PC-3 (cell line): ENCODE results near the gene CEACAM19. TPM values are rescaled to one million over a fixed set of nuclear protein-coding genes. Genes with fewer than 3 reads are reported as not detected.

ENCODE experiments used
- ATAC-seq: fragments of 200-7000 bp; cut with Tn5 transposase; 2 replicates; pipeline ENCODE4 v1.9.1; 2020; ENCODE audit warnings: mild to moderate bottlenecking, moderate library complexity
- BruUV-seq: library from RNA; stranded (reverse); fragments of 400-500 nt; replicated peaks from 2 replicates; lab custom pipeline; 2021; lab: Mats Ljungman, UMichigan
- CTCF ChIA-PET: fragments of 300-600 bp; sonication (Branson Sonifier 250); formaldehyde crosslinking; loops from one replicate; lab custom pipeline; 2022; ENCODE audit warnings: antibody characterized with exemption; lab: Charles Lee
- POLR2A ChIA-PET: fragments of 300-600 bp; sonication (Branson Sonifier 250); formaldehyde crosslinking; loops from one replicate; lab custom pipeline; 2022; ENCODE audit warnings: antibody characterized with exemption; ENCODE audit not compliant: unreplicated experiment; lab: Charles Lee
- DNase-seq: peaks from one replicate; pipeline ENCODE4 v3.0.0-alpha.2; 2015
- H2AFZ ChIP-seq: fragments of 300-600 bp; sonication (generic); 2 replicates; pipeline ENCODE4 v1.6.0; 2016; ENCODE audit warnings: antibody characterized with exemption, low read length
- H3F3A ChIP-seq: fragments of 300-600 bp; sonication (generic); one replicate; pipeline ENCODE4 v1.6.0; 2017; ENCODE audit warnings: antibody characterized with exemption, low read length, control low read depth, mild to moderate bottlenecking; ENCODE audit not compliant: unreplicated experiment
- H3K27ac ChIP-seq: fragments of 300-600 bp; sonication (generic); 2 replicates; pipeline ENCODE4 v1.5.1; 2016; ENCODE audit warnings: mild to moderate bottlenecking, low read length
- H3K27me3 ChIP-seq: fragments of 300-600 bp; sonication (generic); 2 replicates; pipeline ENCODE4 v1.6.1; 2016; ENCODE audit warnings: low read length, mixed read lengths
- H3K36me3 ChIP-seq: fragments of 300-600 bp; sonication (generic); 2 replicates; pipeline ENCODE4 v1.6.1; 2016; ENCODE audit warnings: low read depth, mixed run types, low read length, mixed read lengths
- H3K4me1 ChIP-seq: fragments of 300-600 bp; sonication (generic); 2 replicates; pipeline ENCODE4 v1.5.1; 2016; ENCODE audit warnings: low read length; ENCODE audit not compliant: insufficient read depth
- H3K4me2 ChIP-seq: fragments of 300-600 bp; sonication (generic); 2 replicates; pipeline ENCODE4 v1.6.0; 2016; ENCODE audit warnings: low read length
- H3K4me3 ChIP-seq: fragments of 300-600 bp; sonication (generic); 2 replicates; pipeline ENCODE4 v1.5.1; 2016; ENCODE audit warnings: mild to moderate bottlenecking, low read length, mixed read lengths
- H3K79me2 ChIP-seq: fragments of 300-600 bp; sonication (generic); 2 replicates; pipeline ENCODE4 v1.6.1; 2017; ENCODE audit warnings: low read length, mixed read lengths
- H3K9ac ChIP-seq: fragments of 300-600 bp; sonication (generic); 2 replicates; pipeline ENCODE4 v1.6.0; 2016; ENCODE audit warnings: mild to moderate bottlenecking, low read length
- H3K9me2 ChIP-seq: fragments of 300-600 bp; sonication (generic); replicated peaks from 2 replicates; pipeline ENCODE4 v1.6.1; 2016; ENCODE audit warnings: mixed run types, low read length, mixed read lengths
- H3K9me3 ChIP-seq: fragments of 300-600 bp; sonication (generic); 2 replicates; pipeline ENCODE4 v1.6.1; 2016; ENCODE audit warnings: low read length, mixed read lengths
- H4K20me1 ChIP-seq: fragments of 300-600 bp; sonication (generic); 2 replicates; pipeline ENCODE4 v1.6.1; 2016; ENCODE audit warnings: low read length, mixed read lengths
- CTCF ChIP-seq: fragments of 300-600 bp; sonication (generic); conservative IDR thresholded peaks from 2 replicates; pipeline ENCODE4 v1.5.1; 2017; ENCODE audit warnings: antibody characterized with exemption, low read depth, mild to moderate bottlenecking, low read length
- EZH2 ChIP-seq: fragments of 300-600 bp; sonication (generic); IDR thresholded peaks from one replicate; pipeline ENCODE4 v1.6.1; 2017; ENCODE audit warnings: antibody characterized with exemption, mild to moderate bottlenecking, low read length; ENCODE audit not compliant: unreplicated experiment
- EZH2phosphoT487 ChIP-seq: fragments of 300-600 bp; sonication (generic); IDR thresholded peaks from 2 replicates; pipeline ENCODE4 v1.6.1; 2018; ENCODE audit warnings: mild to moderate bottlenecking, antibody characterized with exemption, low read length, borderline replicate concordance
- intact Hi-C: fragments of 100-400 bp; cut with micrococcal nuclease; formaldehyde crosslinking; loops from 2 replicates; pipeline ENCODE4 v1.9.0; 2023
- total RNA-seq: library from RNA; depleted of rRNA; stranded (reverse); fragments of >200 nt; gene quantifications from 2 replicates; pipeline ENCODE4 v1.2.3, GENCODE V29; 2014

The CEACAM19 gene
- total RNA-seq, 1 experiment from 2014 or later, result 4.3 TPM

GRCh38 chr19:44725251-44725650 lies 54.0 kb downstream of the CEACAM19 start:
- peak overlapping the region; percentile 58; the same call in 1 of the 2 replicates for H3K4me3 ChIP-seq
- DNase-seq (no peak), ATAC-seq (peak; percentile 38)
- H3K9me2 ChIP-seq, result no peaks in the 10 kb centered on the region
- CTCF ChIA-PET, result interaction anchor here (0.6 to 2.4 kb wide), 2 partner anchors 16 to 46 kb away, joined by 7 to 53 read pairs; no protein-coding TSS in a partner anchor
- peak overlapping the region; percentile 84 for H3K4me2 ChIP-seq
- H4K20me1 ChIP-seq, result no peaks in the 10 kb centered on the region
- H3K9me3 ChIP-seq, result no peaks in the 10 kb centered on the region
- no peak for TF ChIP-seq EZH2phosphoT487
- no peak for TF ChIP-seq EZH2
- no peak for TF ChIP-seq CTCF
- no TSS peak for BruUV-seq
- intact Hi-C loops, result loop anchor here (2.0 kb wide), 1 partner anchor 24 kb away; the partner anchor contains the start of gene BCL3
- POLR2A ChIA-PET, result no interaction called here
- H3K27me3 ChIP-seq, result no peaks in the 10 kb centered on the region
- no peaks in the 10 kb centered on the region for H3F3A ChIP-seq
- peak overlapping the region; percentile 43 for H3K9ac ChIP-seq
- H3K27ac ChIP-seq, result peak overlapping the region; percentile 76
- peak overlapping the region; percentile 38; the same call in 1 of the 2 replicates for H2AFZ ChIP-seq
- no peaks in the 10 kb centered on the region for H3K79me2 ChIP-seq
- H3K36me3 ChIP-seq, result no peaks in the 10 kb centered on the region
- H3K4me1 ChIP-seq, result peaks cover 23% of the 10 kb centered on the region

GRCh38 chr19:44725684-44726083 lies 54.4 kb downstream of the CEACAM19 start:
- Histone ChIP-seq H3K9ac (no peak overlapping the region; the same call in 1 of the 2 replicates), H4K20me1 (no peaks in the 10 kb centered on the region), H3K27me3 (no peaks in the 10 kb centered on the region), H3K9me3 (no peaks in the 10 kb centered on the region), H3K4me2 (peak overlapping the region; percentile 84), H3K4me1 (peaks cover 23% of the 10 kb centered on the region), H2AFZ (no peak overlapping the region), H3K27ac (no peak overlapping the region), H3K4me3 (no peak overlapping the region; the same call in 1 of the 2 replicates), H3K36me3 (no peaks in the 10 kb centered on the region), H3K79me2 (no peaks in the 10 kb centered on the region), H3K9me2 (no peaks in the 10 kb centered on the region), H3F3A (no peaks in the 10 kb centered on the region)
- intact Hi-C loops, result loop anchor here (2.0 kb wide), 1 partner anchor 23 kb away; the partner anchor contains the start of gene BCL3
- ChIA-PET CTCF (interaction anchor here (0.6 to 2.4 kb wide), 2 partner anchors 16 to 45 kb away, joined by 7 to 53 read pairs; no protein-coding TSS in a partner anchor), POLR2A (no interaction called here)
- TF ChIP-seq EZH2 (no peak), CTCF (no peak), EZH2phosphoT487 (no peak)
- no peak for DNase-seq
- TSS peak; percentile 28 for BruUV-seq
- ATAC-seq, result no peak

- intact Hi-C loops, result no loop called here
- H2AFZ ChIP-seq, result no peak overlapping the region
- ATAC-seq (no peak), DNase-seq (no peak)
- no peak overlapping the region for H3K4me3 ChIP-seq
- no peak for TF ChIP-seq EZH2
- TF ChIP-seq EZH2phosphoT487, result no peak
- TF ChIP-seq CTCF, result no peak
- peaks cover 23% of the 10 kb centered on the region for H3K4me1 ChIP-seq
- H3K9me2 ChIP-seq, result no peaks in the 10 kb centered on the region
- no peak overlapping the region for H3K4me2 ChIP-seq
- no peak overlapping the region for H3K27ac ChIP-seq
- H3K36me3 ChIP-seq, result no peaks in the 10 kb centered on the region
- H3F3A ChIP-seq, result no peaks in the 10 kb centered on the region
- H3K9me3 ChIP-seq, result no peaks in the 10 kb centered on the region
- no peaks in the 10 kb centered on the region for H3K27me3 ChIP-seq
- H3K79me2 ChIP-seq, result no peaks in the 10 kb centered on the region
- ChIA-PET CTCF (no interaction called here), POLR2A (no interaction called here)
- BruUV-seq, result no TSS peak
- no peak overlapping the region for H3K9ac ChIP-seq
- H4K20me1 ChIP-seq, result no peaks in the 10 kb centered on the region
Observed at GRCh38 chr19:44726465-44726864, 55.2 kb downstream of the CEACAM19 start.
